HepG2 (cell line): Measurements from ENCODE around the gene FAM98A. TPM values are rescaled to one million over a fixed set of nuclear protein-coding genes. Genes with fewer than 3 reads are reported as not detected.

ENCODE experiments used
- ARNT2 ChIP-seq: sonication (generic); formaldehyde crosslinking; IDR thresholded peaks from 2 replicates; pipeline ENCODE4 v1.8.0; 2022; ENCODE audit warnings: mild to moderate bottlenecking, low read depth, missing genetic modification reagents, moderate library complexity
- DNMT3B ChIP-seq: conservative IDR thresholded peaks from 2 replicates; pipeline ENCODE4 v1.6.1; 2016; ENCODE audit warnings: missing biosample characterization, control low read depth
- FLYWCH1 ChIP-seq: sonication (generic); formaldehyde crosslinking; IDR thresholded peaks from 2 replicates; pipeline ENCODE4 v1.8.1; 2023; ENCODE audit warnings: mild to moderate bottlenecking, missing genetic modification reagents
- GABPB1 ChIP-seq: IDR thresholded peaks from 2 replicates; pipeline ENCODE4 v1.6.1; 2016; ENCODE audit warnings: mild to moderate bottlenecking, missing genetic modification reagents, moderate library complexity, missing compliant biosample characterization
- LRRFIP1 ChIP-seq: sonication (generic); formaldehyde crosslinking; conservative IDR thresholded peaks from 2 replicates; pipeline ENCODE4 v1.4.0; 2020; ENCODE audit warnings: missing genetic modification reagents
- MAFF ChIP-seq: IDR thresholded peaks from 2 replicates; pipeline ENCODE4 v1.6.1; 2011; ENCODE audit warnings: low read depth, low read length, improper control_type of control experiment
- MIXL1 ChIP-seq: IDR thresholded peaks from 2 replicates; pipeline ENCODE4 v1.6.1; 2016
- REPIN1 ChIP-seq: sonication (generic); formaldehyde crosslinking; IDR thresholded peaks from 2 replicates; pipeline ENCODE4 v1.8.0; 2022; ENCODE audit warnings: missing genetic modification reagents, low read depth, mild to moderate bottlenecking, borderline replicate concordance
- RFXAP ChIP-seq: sonication (generic); formaldehyde crosslinking; IDR thresholded peaks from 2 replicates; pipeline ENCODE4 v1.4.0; 2020; ENCODE audit warnings: missing genetic modification reagents, borderline replicate concordance
- SAFB2 ChIP-seq: sonication (generic); formaldehyde crosslinking; IDR thresholded peaks from 2 replicates; pipeline ENCODE4 v1.5.1; 2020; ENCODE audit warnings: missing genetic modification reagents, low read depth, mild to moderate bottlenecking, borderline replicate concordance
- ZMYM3 ChIP-seq: sonication (generic); formaldehyde crosslinking; IDR thresholded peaks from 2 replicates; pipeline ENCODE4 v1.5.1; 2020; ENCODE audit warnings: mild to moderate bottlenecking, missing genetic modification reagents
- ZNF224 ChIP-seq: sonication (generic); formaldehyde crosslinking; IDR thresholded peaks from 2 replicates; pipeline ENCODE4 v1.5.0; 2020; ENCODE audit warnings: mild to moderate bottlenecking, missing genetic modification reagents
- ZNF296 ChIP-seq: sonication (generic); formaldehyde crosslinking; conservative IDR thresholded peaks from 2 replicates; pipeline ENCODE4 v1.5.0; 2020; ENCODE audit warnings: mild to moderate bottlenecking, missing genetic modification reagents
- ZNF430 ChIP-seq: sonication (generic); formaldehyde crosslinking; IDR thresholded peaks from 2 replicates; pipeline ENCODE4 v1.9.0; 2021; ENCODE audit warnings: mild to moderate bottlenecking, missing genetic modification reagents
- ZNF501 ChIP-seq: sonication (generic); formaldehyde crosslinking; IDR thresholded peaks from 2 replicates; pipeline ENCODE4 v1.5.1; 2020; ENCODE audit warnings: mild to moderate bottlenecking, moderate library complexity, missing genetic modification reagents
- ZNF782 ChIP-seq: sonication (generic); formaldehyde crosslinking; IDR thresholded peaks from 2 replicates; pipeline ENCODE4 v1.4.0; 2020; ENCODE audit warnings: missing genetic modification reagents, mild to moderate bottlenecking, borderline replicate concordance
- polyA plus RNA-seq, 8 experiments: library from polyadenylated mRNA; depleted of rRNA in 3 of 8; stranded (reverse) in 7 of 8; unstranded in 1 of 8; fragments of >200 nt; fragmentation: Illumina TruSeq in 4 of 8; extraction: Trizol in 4 of 8; gene quantifications; 2 replicates each; pipeline versions ENCODE4 v1.2.1 to v1.2.3, GENCODE V29; 2011 to 2016; ENCODE audit warnings: low read depth in 4 of 8, missing spikeins in 1 of 8, mixed read lengths in 1 of 8; ENCODE audit not compliant: insufficient read depth in 1 of 8
- total RNA-seq, 5 experiments: library from RNA; depleted of rRNA; stranded (reverse); fragments of >200 nt; fragmentation: Illumina TruSeq; extraction: Trizol; gene quantifications; 2 replicates each; pipeline ENCODE4 v1.2.3, GENCODE V29; 2016; ENCODE audit warnings: low read depth in 1 of 5
- TF ChIP-seq, protein P1 (sequence below): sonication (generic); formaldehyde crosslinking; IDR thresholded peaks from 2 replicates; pipeline ENCODE4 v1.9.0; 2022; ENCODE audit warnings: missing genetic modification reagents, mild to moderate bottlenecking, borderline replicate concordance
- TF ChIP-seq, protein P2 (sequence below): sonication (generic); formaldehyde crosslinking; conservative IDR thresholded peaks from 2 replicates; pipeline ENCODE4 v1.4.0; 2020; ENCODE audit warnings: mild to moderate bottlenecking, missing genetic modification reagents, moderate library complexity

FAM98A gene
- total and polyA plus RNA-seq, 2 of the 13 experiments (the other 11 are each of a cell fraction or from before 2014, with no cell fraction given): 44.0 to 61.4 TPM

GRCh38 chr2:33599175-33599942 lies at the start of gene FAM98A (continued):
- TF ChIP-seq FLYWCH1 (CRISPR knock-in tag) (peak; percentile 81; the same call in 1 of the 2 replicates), MIXL1 (no peak; the same call in 1 of the 2 replicates), LRRFIP1 (CRISPR knock-in tag) (peak; percentile 14; the same call in 1 of the 2 replicates), ZNF430 (CRISPR knock-in tag) (peak; percentile 90; the same call in 1 of the 2 replicates), ZNF782 (CRISPR knock-in tag) (peak; percentile 7; the same call in 1 of the 2 replicates), SAFB2 (CRISPR knock-in tag) (no peak; the same call in 1 of the 2 replicates), ZNF224 (peak; percentile 64; the same call in 1 of the 2 replicates), MAFF (no peak), REPIN1 (CRISPR knock-in tag) (peak; percentile 91), ARNT2 (CRISPR knock-in tag) (0 out of 2 replicates have a peak, but pooled peaks have one; percentile 31), ZNF296 (CRISPR knock-in tag) (no peak), DNMT3B (CRISPR knock-in tag) (peak; percentile 14; the same call in 1 of the 2 replicates), ZNF501 (peak; percentile 98), GABPB1 (peak; percentile 89), RFXAP (CRISPR knock-in tag) (peak; percentile 62), ZMYM3 (CRISPR knock-in tag) (peak; percentile 70; the same call in 1 of the 2 replicates)
- TF ChIP-seq, protein P1, sequence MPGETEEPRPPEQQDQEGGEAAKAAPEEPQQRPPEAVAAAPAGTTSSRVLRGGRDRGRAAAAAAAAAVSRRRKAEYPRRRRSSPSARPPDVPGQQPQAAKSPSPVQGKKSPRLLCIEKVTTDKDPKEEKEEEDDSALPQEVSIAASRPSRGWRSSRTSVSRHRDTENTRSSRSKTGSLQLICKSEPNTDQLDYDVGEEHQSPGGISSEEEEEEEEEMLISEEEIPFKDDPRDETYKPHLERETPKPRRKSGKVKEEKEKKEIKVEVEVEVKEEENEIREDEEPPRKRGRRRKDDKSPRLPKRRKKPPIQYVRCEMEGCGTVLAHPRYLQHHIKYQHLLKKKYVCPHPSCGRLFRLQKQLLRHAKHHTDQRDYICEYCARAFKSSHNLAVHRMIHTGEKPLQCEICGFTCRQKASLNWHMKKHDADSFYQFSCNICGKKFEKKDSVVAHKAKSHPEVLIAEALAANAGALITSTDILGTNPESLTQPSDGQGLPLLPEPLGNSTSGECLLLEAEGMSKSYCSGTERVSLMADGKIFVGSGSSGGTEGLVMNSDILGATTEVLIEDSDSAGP (CRISPR knock-in tag): peak; percentile 93
- TF ChIP-seq, protein P2, sequence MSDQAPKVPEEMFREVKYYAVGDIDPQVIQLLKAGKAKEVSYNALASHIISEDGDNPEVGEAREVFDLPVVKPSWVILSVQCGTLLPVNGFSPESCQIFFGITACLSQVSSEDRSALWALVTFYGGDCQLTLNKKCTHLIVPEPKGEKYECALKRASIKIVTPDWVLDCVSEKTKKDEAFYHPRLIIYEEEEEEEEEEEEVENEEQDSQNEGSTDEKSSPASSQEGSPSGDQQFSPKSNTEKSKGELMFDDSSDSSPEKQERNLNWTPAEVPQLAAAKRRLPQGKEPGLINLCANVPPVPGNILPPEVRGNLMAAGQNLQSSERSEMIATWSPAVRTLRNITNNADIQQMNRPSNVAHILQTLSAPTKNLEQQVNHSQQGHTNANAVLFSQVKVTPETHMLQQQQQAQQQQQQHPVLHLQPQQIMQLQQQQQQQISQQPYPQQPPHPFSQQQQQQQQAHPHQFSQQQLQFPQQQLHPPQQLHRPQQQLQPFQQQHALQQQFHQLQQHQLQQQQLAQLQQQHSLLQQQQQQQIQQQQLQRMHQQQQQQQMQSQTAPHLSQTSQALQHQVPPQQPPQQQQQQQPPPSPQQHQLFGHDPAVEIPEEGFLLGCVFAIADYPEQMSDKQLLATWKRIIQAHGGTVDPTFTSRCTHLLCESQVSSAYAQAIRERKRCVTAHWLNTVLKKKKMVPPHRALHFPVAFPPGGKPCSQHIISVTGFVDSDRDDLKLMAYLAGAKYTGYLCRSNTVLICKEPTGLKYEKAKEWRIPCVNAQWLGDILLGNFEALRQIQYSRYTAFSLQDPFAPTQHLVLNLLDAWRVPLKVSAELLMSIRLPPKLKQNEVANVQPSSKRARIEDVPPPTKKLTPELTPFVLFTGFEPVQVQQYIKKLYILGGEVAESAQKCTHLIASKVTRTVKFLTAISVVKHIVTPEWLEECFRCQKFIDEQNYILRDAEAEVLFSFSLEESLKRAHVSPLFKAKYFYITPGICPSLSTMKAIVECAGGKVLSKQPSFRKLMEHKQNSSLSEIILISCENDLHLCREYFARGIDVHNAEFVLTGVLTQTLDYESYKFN (CRISPR knock-in tag): peak; percentile 58
